OCI-LY7 (cell line): ENCODE measurements around the gene CRYBB1. TPM values are rescaled to one million over a fixed set of nuclear protein-coding genes. Genes with fewer than 3 reads are reported as not detected.

Experiments used
- BruUV-seq: library from RNA; stranded (reverse); fragments of 400-500 nt; replicated peaks from 2 replicates; lab custom pipeline; 2021; lab: Mats Ljungman, UMichigan
- CTCF ChIA-PET: fragments of 300-600 bp; sonication (Branson Sonifier 250); formaldehyde crosslinking; loops from one replicate; lab custom pipeline; 2022; ENCODE audit warnings: antibody characterized with exemption; ENCODE audit not compliant: unreplicated experiment; lab: Charles Lee
- POLR2A ChIA-PET: fragments of 300-600 bp; sonication (Branson Sonifier 250); formaldehyde crosslinking; loops from one replicate; lab custom pipeline; 2022; ENCODE audit warnings: antibody characterized with exemption; lab: Charles Lee
- DNase-seq: peaks from one replicate; pipeline ENCODE4 v3.0.0-alpha.2; 2015; ENCODE audit warnings: low spot score
- H2AFZ ChIP-seq: fragments of 200-600 bp; sonication (generic), shearing (Covaris generic); 2 replicates; pipeline ENCODE4 v1.6.1; 2014; ENCODE audit warnings: mild to moderate bottlenecking, antibody characterized with exemption, low read length, moderate library complexity
- H3K27ac ChIP-seq: fragments of 200-600 bp; sonication (generic); 2 replicates; pipeline ENCODE4 v1.5.1; 2014; ENCODE audit warnings: mixed run types, low read depth, mild to moderate bottlenecking, moderate library complexity, low read length, inconsistent platforms; ENCODE audit not compliant: poor library complexity, severe bottlenecking
- H3K36me3 ChIP-seq: fragments of 200-600 bp; sonication (generic); 2 replicates; pipeline ENCODE4 v1.6.1; 2014; ENCODE audit warnings: mild to moderate bottlenecking, antibody characterized with exemption, low read length, moderate library complexity, mixed read lengths; ENCODE audit not compliant: insufficient read depth
- H3K4me1 ChIP-seq: fragments of 200-600 bp; sonication (generic); 2 replicates; pipeline ENCODE4 v1.5.1; 2014; ENCODE audit warnings: mild to moderate bottlenecking, low read length; ENCODE audit not compliant: insufficient read depth, poor library complexity, severe bottlenecking
- H3K4me2 ChIP-seq: fragments of 200-600 bp; sonication (generic); 2 replicates; pipeline ENCODE4 v1.6.1; 2014; ENCODE audit warnings: mild to moderate bottlenecking, low read length
- H3K4me3 ChIP-seq: fragments of 200-600 bp; sonication (generic); 2 replicates; pipeline ENCODE4 v1.5.1; 2014; ENCODE audit warnings: mild to moderate bottlenecking, low read depth, low read length; ENCODE audit not compliant: poor library complexity, severe bottlenecking
- H3K79me2 ChIP-seq: fragments of 200-600 bp; sonication (generic); 2 replicates; pipeline ENCODE4 v1.6.1; 2016; ENCODE audit warnings: low read depth, mild to moderate bottlenecking, low read length, moderate library complexity, mixed read lengths; ENCODE audit not compliant: insufficient read depth
- H3K9me2 ChIP-seq: fragments of 200-600 bp; sonication (generic); 2 replicates; pipeline ENCODE4 v1.6.1; 2016; ENCODE audit warnings: mild to moderate bottlenecking, low read length, mixed read lengths; ENCODE audit not compliant: insufficient read depth
- H3K9me3 ChIP-seq: fragments of 200-600 bp; sonication (generic); 2 replicates; pipeline ENCODE4 v1.6.1; 2014; ENCODE audit warnings: mild to moderate bottlenecking, mixed run types, low read length, mixed read lengths
- H4K20me1 ChIP-seq: fragments of 200-600 bp; sonication (generic); 2 replicates; pipeline ENCODE4 v1.6.1; 2014; ENCODE audit warnings: mild to moderate bottlenecking, antibody characterized with exemption, low read length, moderate library complexity, mixed read lengths; ENCODE audit not compliant: insufficient read depth
- CTCF ChIP-seq: fragments of 200-600 bp; sonication (generic); conservative IDR thresholded peaks from 2 replicates; pipeline ENCODE4 v1.5.1; 2014; ENCODE audit warnings: mild to moderate bottlenecking, antibody characterized with exemption, low read length, moderate library complexity, mixed read lengths
- EZH2phosphoT487 ChIP-seq: fragments of 200-600 bp; sonication (generic); IDR thresholded peaks from 2 replicates; pipeline ENCODE4 v1.6.1; 2018; ENCODE audit warnings: low read depth, borderline replicate concordance, mild to moderate bottlenecking, mixed run types, antibody characterized with exemption, low read length, moderate library complexity, mixed read lengths
- intact Hi-C: fragments of 100-400 bp; cut with micrococcal nuclease; formaldehyde crosslinking; loops from one replicate; pipeline ENCODE4 v1.10.0; 2022; ENCODE audit not compliant: unreplicated experiment
- total RNA-seq, 2 experiments: library from RNA; depleted of rRNA in 1 of 2; stranded (reverse); fragments of >200 nt in 1 of 2; shearing (Covaris generic) in 1 of 2; gene quantifications; 2 replicates each; pipeline ENCODE4 v1.2.3, GENCODE V29; 2014 to 2022

Gene CRYBB1
- total RNA-seq, 2 experiments from 2014 or later: 0.35 TPM; not detected in 1

GRCh38 chr22:26570864-26571525 lies 46.8 kb downstream of the CRYBB1 start:
- H2AFZ ChIP-seq: no peak overlapping the region
- no peak overlapping the region for H3K4me2 ChIP-seq
- no peak for TF ChIP-seq CTCF
- no peak for TF ChIP-seq EZH2phosphoT487
- H3K9me2 ChIP-seq: no peaks in the 10 kb centered on the region
- no peak for DNase-seq
- H3K9me3 ChIP-seq: no peaks in the 10 kb centered on the region
- ChIA-PET CTCF (no interaction called here), POLR2A (no interaction called here)
- intact Hi-C loops: no loop called here
- H3K79me2 ChIP-seq: peaks cover 9% of the 10 kb centered on the region; the same call in 1 of the 2 replicates
- H3K4me3 ChIP-seq: no peak overlapping the region
- H3K4me1 ChIP-seq: peaks cover 14% of the 10 kb centered on the region
- BruUV-seq: no TSS peak
- H3K27ac ChIP-seq: no peak overlapping the region
- no peaks in the 10 kb centered on the region for H3K36me3 ChIP-seq
- no peaks in the 10 kb centered on the region for H4K20me1 ChIP-seq

GRCh38 chr22:26570115-26570514 lies 47.7 kb downstream of the CRYBB1 start:
- ChIA-PET CTCF (no interaction called here), POLR2A (no interaction called here)
- intact Hi-C loops: no loop called here
- Histone ChIP-seq H3K27ac (no peak overlapping the region), H3K4me2 (no peak overlapping the region), H3K79me2 (peaks cover 9% of the 10 kb centered on the region; the same call in 1 of the 2 replicates), H3K4me3 (no peak overlapping the region), H2AFZ (no peak overlapping the region), H3K9me2 (no peaks in the 10 kb centered on the region), H3K9me3 (no peaks in the 10 kb centered on the region), H3K4me1 (peaks cover 23% of the 10 kb centered on the region), H4K20me1 (no peaks in the 10 kb centered on the region), H3K36me3 (no peaks in the 10 kb centered on the region)
- no peak for DNase-seq
- TF ChIP-seq CTCF: no peak
- no peak for TF ChIP-seq EZH2phosphoT487
- BruUV-seq: no TSS peak

GRCh38 chr22:26568207-26568706 lies 49.6 kb downstream of the CRYBB1 start:
- DNase-seq: no peak
- no peak overlapping the region for H2AFZ ChIP-seq
- intact Hi-C loops: no loop called here
- no peak overlapping the region for H3K27ac ChIP-seq
- BruUV-seq: no TSS peak
- TF ChIP-seq EZH2phosphoT487 (no peak), CTCF (no peak)
- H3K9me2 ChIP-seq: no peaks in the 10 kb centered on the region
- ChIA-PET POLR2A (no interaction called here), CTCF (no interaction called here)
- H3K4me2 ChIP-seq: no peak overlapping the region
- H4K20me1 ChIP-seq: no peaks in the 10 kb centered on the region
- peaks cover 25% of the 10 kb centered on the region for H3K4me1 ChIP-seq
- H3K9me3 ChIP-seq: no peaks in the 10 kb centered on the region
- H3K79me2 ChIP-seq: peaks cover 9% of the 10 kb centered on the region; the same call in 1 of the 2 replicates
- no peaks in the 10 kb centered on the region for H3K36me3 ChIP-seq
- no peak overlapping the region for H3K4me3 ChIP-seq
